ENCODE data around the gene CADM2. TPM values are rescaled to one million over a fixed set of nuclear protein-coding genes. Genes with fewer than 3 reads are reported as not detected.
"Not testable (repeated sequence)": the region's sequence is repeated elsewhere in the genome, so short reads cannot be mapped to it uniquely, and the experiment has no call there.

CADM2 gene
- total RNA-seq, 1 donor from 2014 or later, result 3.3 TPM

DNA sequence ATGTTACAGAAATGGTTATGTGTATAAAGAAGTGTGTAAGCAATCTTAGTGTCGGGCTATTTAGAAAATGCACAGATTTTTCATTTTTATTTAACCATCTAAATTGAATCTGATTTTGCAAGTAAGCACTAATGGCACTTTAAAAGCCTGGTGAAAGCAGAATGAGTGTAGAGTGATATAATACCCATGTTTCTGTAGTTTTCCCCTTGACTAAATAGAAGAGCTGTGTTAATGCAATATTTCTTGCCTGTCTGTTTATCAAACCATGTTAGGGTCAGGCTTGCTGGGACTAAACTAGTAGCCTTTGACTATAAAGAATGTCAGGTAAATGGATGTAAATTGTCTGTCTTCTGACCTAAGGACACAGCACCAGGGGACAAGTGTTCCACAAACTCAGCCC, 714.0 kb downstream of the CADM2 start:
- H3K27me3 Mint-ChIP-seq (ENCODE audit: low read depth), result no peaks in the 10 kb centered on the region
- no peak overlapping the region for H3K27ac Mint-ChIP-seq
- peaks cover 21% of the 10 kb centered on the region for H3K4me1 Mint-ChIP-seq
- TF ChIP-seq, protein P1, sequence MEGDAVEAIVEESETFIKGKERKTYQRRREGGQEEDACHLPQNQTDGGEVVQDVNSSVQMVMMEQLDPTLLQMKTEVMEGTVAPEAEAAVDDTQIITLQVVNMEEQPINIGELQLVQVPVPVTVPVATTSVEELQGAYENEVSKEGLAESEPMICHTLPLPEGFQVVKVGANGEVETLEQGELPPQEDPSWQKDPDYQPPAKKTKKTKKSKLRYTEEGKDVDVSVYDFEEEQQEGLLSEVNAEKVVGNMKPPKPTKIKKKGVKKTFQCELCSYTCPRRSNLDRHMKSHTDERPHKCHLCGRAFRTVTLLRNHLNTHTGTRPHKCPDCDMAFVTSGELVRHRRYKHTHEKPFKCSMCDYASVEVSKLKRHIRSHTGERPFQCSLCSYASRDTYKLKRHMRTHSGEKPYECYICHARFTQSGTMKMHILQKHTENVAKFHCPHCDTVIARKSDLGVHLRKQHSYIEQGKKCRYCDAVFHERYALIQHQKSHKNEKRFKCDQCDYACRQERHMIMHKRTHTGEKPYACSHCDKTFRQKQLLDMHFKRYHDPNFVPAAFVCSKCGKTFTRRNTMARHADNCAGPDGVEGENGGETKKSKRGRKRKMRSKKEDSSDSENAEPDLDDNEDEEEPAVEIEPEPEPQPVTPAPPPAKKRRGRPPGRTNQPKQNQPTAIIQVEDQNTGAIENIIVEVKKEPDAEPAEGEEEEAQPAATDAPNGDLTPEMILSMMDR (IDR thresholded peaks at IDR 0.05; ENCODE audit: unreplicated experiment), result no peak
- H3K9me3 Mint-ChIP-seq, result peaks cover 15% of the 10 kb centered on the region
- no peak overlapping the region for H3K4me3 Mint-ChIP-seq
- no peak for DNase-seq (ENCODE audit: low spot score in 2 of 2, unreplicated experiment in 2 of 2)
- H3K36me3 Mint-ChIP-seq, result peaks cover 2% of the 10 kb centered on the region

DNA sequence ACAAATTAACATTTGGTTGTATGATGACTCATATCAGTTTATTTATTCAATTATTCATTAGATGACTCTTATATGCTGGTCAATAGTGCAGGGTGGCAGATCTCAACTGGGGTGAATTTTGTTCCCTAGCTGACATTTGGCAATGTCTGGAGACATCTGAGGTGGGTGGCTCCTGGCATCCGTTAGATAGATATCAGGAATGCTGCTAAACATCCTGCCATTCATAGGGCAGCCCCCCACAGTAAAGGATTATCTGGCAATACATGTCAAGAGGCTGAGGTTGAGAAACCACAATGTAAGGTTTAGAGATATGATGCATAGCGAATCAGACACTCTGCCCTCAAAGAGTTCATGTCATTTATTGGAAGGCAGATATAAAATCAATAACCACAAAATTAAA, 719.9 kb downstream of the CADM2 start:
- H3K27me3 Mint-ChIP-seq (ENCODE audit: low read depth), result no peaks in the 10 kb centered on the region
- H3K9me3 Mint-ChIP-seq, result no peaks in the 10 kb centered on the region
- no peak overlapping the region for H3K27ac Mint-ChIP-seq
- peaks cover 8% of the 10 kb centered on the region for H3K4me1 Mint-ChIP-seq
- H3K4me3 Mint-ChIP-seq, result no peak overlapping the region
- TF ChIP-seq, protein P1 (IDR thresholded peaks at IDR 0.05; ENCODE audit: unreplicated experiment), result no peak
- DNase-seq (ENCODE audit: low spot score in 2 of 2, unreplicated experiment in 2 of 2), result no peak
- H3K36me3 Mint-ChIP-seq, result no peaks in the 10 kb centered on the region

DNA sequence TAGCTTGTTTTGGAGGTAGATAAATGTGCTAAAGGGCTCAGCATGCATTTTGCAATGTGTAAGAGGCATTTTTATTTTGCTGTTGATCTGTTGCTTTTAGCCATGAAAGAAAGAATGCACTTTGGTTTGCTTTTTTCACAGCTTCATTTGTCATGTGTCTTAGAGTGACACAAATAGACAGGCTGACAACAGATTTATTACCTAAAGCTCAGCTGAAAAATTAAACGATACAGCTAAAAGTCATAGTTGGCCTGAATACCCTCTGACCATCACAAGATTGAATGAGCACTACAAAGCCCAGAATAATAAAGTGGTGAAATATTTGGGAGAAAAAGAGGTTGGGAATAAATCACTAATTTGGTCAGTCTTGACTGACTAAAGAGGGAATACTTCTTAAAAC, 723.1 kb downstream of the CADM2 start:
- Mint-ChIP-seq H3K27me3 (ENCODE audit: low read depth) (no peaks in the 10 kb centered on the region), H3K4me3 (no peak overlapping the region), H3K36me3 (no peaks in the 10 kb centered on the region), H3K27ac (no peak overlapping the region), H3K9me3 (no peaks in the 10 kb centered on the region), H3K4me1 (peaks cover 8% of the 10 kb centered on the region)
- no peak for DNase-seq (ENCODE audit: low spot score in 2 of 2, unreplicated experiment in 2 of 2)
- TF ChIP-seq, protein P1 (IDR thresholded peaks at IDR 0.05; ENCODE audit: unreplicated experiment), result no peak

DNA sequence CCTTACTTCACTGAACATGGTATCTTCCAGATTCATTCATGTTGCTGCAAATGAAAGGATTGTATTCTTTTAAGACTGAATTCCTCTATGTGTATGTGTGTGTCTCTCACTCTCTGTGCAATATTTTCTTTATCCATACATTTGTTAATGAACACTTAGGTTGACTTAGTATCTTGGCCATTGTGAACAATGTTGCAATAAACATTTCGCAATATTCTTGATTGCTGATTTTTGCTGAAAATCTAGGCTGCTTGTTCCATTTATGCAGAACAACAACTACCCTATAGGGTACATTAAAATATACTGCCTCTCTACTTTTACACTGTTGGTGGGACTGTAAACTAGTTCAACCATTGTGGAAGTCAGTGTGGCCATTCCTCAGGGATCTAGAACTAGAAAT, 732.4 kb downstream of the CADM2 start:
- Mint-ChIP-seq H3K27ac (no peak overlapping the region), H3K27me3 (ENCODE audit: low read depth) (no peaks in the 10 kb centered on the region), H3K9me3 (peaks cover 12% of the 10 kb centered on the region), H3K4me3 (no peak overlapping the region), H3K36me3 (no peaks in the 10 kb centered on the region), H3K4me1 (no peaks in the 10 kb centered on the region)
- TF ChIP-seq, protein P1 (IDR thresholded peaks at IDR 0.05; ENCODE audit: unreplicated experiment), result no peak
- DNase-seq (ENCODE audit: low spot score in 2 of 2, unreplicated experiment in 2 of 2), result no peak

DNA sequence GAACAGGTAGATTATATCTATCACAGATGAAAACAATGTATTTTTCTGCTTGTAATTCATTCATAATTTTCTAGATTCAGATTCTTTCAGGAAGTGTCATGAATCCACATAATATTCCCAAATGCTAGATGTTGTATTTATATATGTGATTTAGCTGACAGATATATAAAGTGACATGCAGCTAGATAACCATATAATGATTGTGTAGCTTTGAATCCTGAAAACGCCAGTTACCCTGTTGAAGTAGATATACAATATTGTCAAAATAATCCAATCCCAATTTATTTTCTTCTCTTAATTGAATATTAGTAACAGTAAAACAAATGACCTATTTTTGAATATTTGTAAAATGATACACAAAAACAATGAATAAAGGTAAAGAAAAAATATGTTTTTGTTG, 738.4 kb downstream of the CADM2 start:
- H3K4me1 Mint-ChIP-seq, result no peaks in the 10 kb centered on the region
- no peaks in the 10 kb centered on the region for H3K27me3 Mint-ChIP-seq (ENCODE audit: low read depth)
- no peak overlapping the region for H3K27ac Mint-ChIP-seq
- TF ChIP-seq, protein P1 (IDR thresholded peaks at IDR 0.05; ENCODE audit: unreplicated experiment), result no peak
- no peak overlapping the region for H3K4me3 Mint-ChIP-seq
- DNase-seq (ENCODE audit: low spot score in 2 of 2, unreplicated experiment in 2 of 2), result no peak
- H3K36me3 Mint-ChIP-seq, result no peaks in the 10 kb centered on the region
- peaks cover 18% of the 10 kb centered on the region for H3K9me3 Mint-ChIP-seq

DNA sequence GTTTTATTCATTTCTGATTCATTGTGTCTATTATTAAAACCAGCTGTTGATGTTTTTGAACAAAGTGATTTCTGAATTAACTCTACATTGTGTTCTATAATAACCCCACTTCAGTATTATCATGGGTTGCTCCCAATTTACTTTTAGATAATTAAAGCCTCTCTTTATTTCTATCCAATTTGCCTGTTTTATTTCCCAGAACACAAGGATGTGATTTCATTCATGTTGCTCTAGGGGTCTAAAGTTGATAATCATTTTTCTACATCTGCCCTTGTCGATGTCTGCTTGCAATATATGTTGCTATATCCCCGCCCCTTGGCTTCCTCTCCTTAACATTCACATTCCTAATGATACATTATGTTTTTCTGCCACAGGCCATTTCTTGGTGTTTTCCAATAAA, 747.3 kb downstream of the CADM2 start:
- DNase-seq (ENCODE audit: low spot score in 2 of 2, unreplicated experiment in 2 of 2), result no peak

DNA sequence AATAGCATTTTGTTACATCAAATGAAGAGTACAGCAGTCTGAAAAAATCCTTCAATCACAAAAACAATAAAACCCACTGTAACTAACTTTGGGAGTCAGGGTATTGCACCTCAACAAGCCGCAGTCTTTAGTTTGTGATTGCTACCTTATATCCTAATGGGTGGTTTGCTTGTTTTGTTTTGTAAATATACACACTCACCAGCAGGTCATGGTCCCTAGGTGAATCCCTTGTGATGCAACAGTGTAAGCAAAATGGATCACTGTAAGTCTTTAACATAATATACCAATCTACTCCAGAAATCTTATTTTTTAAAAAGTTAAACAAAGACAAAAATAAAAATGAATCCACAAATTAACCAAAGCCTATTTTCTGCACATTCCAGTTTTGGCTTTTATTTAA, 749.5 kb downstream of the CADM2 start:
- H3K36me3 Mint-ChIP-seq; DNase-seq (ENCODE audit: low spot score in 2 of 2, unreplicated experiment in 2 of 2); H3K27ac Mint-ChIP-seq; H3K4me1 Mint-ChIP-seq; H3K27me3 Mint-ChIP-seq (ENCODE audit: low read depth); H3K9me3 Mint-ChIP-seq; H3K4me3 Mint-ChIP-seq: not testable (repeated sequence)

More for the DNA sequence above, 747.3 kb downstream of the CADM2 start:
- H3K9me3 Mint-ChIP-seq, result no peaks in the 10 kb centered on the region
- no peaks in the 10 kb centered on the region for H3K27me3 Mint-ChIP-seq (ENCODE audit: low read depth)
- H3K4me1 Mint-ChIP-seq, result peaks cover 2% of the 10 kb centered on the region
- no peak overlapping the region for H3K4me3 Mint-ChIP-seq
- TF ChIP-seq, protein P1 (IDR thresholded peaks at IDR 0.05; ENCODE audit: unreplicated experiment), result no peak
- no peaks in the 10 kb centered on the region for H3K36me3 Mint-ChIP-seq
- no peak overlapping the region for H3K27ac Mint-ChIP-seq
